Left renal cortex interstitium (tissue), 4 donors: ENCODE results near the gene GPR155. TPM values are rescaled to one million over a fixed set of nuclear protein-coding genes. Genes with fewer than 3 reads are reported as not detected.
A peak's percentile ranks its signal among the peaks of the same experiment; 100 is the strongest.
"Not testable (repeated sequence)": the region's sequence is repeated elsewhere in the genome, so short reads cannot be mapped to it uniquely, and the experiment has no call there.

Experiments used
- DNase-seq, 4 donors: peaks; one replicate each; pipeline ENCODE4 v3.0.0-alpha.2; 2013; ENCODE audit warnings: low read depth in 4 of 4, low spot score in 2 of 4, missing footprints in 1 of 4
- polyA plus RNA-seq, 4 donors: library from polyadenylated mRNA; unstranded; fragments of 120-200 nt; gene quantifications; one replicate each; pipeline ENCODE4 v1.2.1, GENCODE V29; 2013; ENCODE audit not compliant: insufficient read length in 4 of 4

The GPR155 gene
- polyA plus RNA-seq, 4 donors: 5.2 to 10.2 (median 7.6) TPM

DNA sequence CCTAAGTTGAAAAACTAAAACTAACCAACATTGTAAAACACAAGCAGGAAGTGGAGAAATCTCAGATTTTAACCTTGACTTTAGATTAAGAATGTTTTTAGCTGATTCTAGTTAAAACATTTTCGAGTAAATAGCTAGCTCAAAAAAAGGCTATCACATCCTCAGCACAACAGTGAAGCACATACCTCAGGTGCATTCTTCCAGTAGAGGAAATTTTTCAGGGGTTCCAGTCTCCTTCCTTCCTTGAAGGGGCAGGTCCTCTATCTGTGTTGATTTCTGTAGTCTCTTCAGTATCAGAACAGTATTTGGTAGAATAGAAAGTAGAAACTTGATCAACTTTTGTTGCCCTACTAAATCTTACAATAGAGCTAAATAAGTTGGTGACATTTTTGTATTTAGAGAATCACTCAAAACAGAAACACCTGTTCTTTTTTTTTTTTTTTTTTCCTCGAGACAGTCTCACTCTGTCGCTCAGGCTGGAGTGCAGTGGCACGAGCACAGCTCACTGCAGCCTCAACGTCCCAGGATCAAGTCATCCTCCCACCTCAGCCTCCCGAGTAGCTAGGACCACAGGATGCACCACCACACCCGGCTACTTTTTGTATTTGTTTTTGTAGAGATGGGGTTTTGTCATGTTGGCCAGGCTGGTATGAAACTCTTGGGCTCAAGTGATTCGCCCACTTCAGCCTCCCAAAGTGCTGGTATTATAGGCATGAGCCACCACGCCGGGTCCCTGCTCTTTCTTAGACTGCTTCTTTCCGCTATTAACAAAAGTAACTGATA, 6.9 kb upstream of the GPR155 start:
- DNase-seq: no peak

DNA sequence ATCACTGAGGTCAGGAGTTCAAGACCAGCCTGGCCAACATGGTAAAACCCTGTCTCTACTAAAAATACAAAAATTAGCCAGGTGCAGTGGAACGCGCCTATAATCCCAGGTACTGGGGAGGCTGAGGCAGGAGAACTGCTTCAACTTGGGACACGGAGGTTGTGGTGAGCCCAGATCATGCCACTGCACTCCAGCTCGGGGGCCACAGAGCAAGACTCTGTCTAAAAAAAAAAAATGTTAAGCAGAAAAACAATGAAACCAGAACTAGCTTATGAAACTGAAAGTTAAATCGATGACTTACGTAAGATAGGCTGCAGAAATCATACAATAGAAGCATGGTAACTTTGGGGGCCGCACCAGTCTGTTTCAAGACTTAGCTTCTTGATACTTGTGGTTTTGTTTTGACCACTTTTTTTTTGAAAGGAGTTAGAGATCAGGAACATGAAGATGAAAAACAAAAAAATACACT, 6.2 kb upstream of the GPR155 start:
- no peak for DNase-seq

DNA sequence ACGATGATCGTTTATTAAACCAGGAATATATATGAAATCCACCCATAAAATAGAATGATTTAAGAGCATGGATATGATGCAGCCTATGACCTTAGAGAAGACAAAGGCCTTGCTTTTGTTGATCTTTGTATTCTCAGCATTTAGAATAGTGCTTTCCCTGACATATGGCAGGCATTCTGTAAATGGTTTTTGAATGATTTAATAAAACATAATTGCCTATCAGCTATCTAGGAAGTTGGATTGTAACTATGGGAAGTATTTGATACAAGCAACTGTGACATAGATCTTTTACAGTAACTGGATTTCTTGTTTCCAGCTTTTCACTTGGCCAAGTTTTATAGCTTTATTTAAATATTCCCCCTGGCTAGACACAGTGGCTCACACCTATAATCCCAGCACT, 5.1 kb upstream of the GPR155 start:
- DNase-seq: no peak

DNA sequence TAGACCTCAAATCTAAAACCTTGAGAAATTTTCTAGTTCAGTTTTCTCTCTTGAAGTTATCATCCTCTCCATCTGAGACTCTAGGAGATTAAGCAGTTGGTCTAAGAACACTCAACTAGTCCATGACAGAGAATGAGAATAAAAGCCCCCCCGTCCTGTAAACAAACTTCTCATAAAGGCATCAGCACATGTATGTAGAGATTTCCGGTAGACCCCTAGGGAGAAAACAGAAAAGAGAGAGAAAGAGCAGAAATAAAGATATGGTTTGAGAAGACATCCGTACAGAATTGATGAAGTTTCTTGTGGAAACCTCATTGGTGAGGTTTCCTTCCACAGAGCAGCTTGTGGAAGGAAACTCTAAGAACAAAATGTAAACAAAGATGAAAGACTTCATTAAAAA, 3.2 kb upstream of the GPR155 start:
- no peak for DNase-seq

DNA sequence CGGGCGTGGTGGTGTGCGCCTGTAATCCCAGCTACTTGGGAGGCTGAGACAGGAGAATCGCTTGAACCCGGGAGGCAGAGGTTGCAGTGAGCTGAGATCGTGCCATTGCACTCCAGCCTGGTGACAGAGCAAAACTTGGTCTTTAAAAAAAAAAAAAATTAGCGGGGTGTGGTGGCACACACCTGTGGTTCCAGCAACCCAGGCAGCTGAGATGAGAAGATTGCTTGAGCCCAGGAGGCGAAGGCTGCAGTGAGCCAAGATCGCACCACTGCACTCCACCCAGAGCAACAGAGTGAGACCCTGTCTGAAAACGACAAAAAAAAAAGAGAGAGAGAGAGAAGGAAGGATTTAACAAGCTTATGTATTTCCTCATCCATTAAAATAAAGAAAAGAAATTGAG, 2.7 kb upstream of the GPR155 start:
- DNase-seq: not testable (repeated sequence)

DNA sequence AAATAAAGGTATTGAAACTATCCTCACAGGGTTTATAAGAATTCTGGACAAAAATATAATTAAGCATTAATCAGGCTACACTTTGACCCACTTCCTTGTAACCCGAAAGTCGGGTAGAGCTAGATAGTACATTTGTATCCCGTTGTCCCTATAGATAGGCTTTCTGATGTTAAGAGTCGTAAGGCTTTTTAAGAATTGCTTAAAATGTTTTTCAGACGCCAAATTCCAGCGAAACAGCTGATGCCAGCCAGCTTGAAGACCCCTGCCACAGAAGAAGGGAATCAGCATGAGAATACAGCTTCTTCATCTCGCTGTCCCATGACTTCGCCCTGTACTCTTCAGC, 962 bp upstream of the GPR155 start:
- DNase-seq: no peak

DNA sequence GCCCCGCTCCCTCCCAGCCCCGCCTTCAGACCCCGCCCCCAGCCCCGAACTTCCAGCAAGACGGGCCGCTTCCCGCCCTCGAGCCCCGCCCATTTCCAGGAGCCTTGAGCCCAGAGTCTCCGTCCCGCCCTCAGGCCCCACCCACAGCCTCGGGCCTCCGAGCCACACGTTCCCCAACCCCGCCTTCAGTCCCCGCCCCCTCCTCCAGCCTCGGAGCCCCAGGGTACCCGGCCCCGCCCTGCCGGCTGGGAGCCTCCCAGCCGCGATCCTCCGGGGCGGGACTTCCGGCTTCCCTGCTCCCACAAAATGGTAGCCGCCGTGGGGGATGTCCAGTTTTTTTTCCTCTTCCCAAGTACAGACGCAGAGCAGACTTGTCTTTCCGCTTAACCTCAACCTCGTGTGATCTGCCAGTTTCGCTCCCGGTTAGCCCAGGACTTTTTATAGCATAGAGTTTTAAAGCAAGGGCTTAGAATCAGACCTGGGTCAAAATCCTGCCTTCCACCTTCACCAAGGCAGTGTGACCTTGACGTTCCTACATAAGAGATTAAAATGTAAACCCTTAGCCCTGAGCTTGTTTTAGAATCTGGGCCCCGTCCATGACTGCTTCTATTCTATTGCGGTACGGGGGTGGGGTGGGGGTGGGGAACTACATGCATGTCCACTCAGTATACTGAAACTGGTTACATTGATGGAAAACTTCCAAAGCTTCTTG, 435 bp upstream of the GPR155 start:
- peak; percentile 69 to 97 (median 94) for DNase-seq

DNA sequence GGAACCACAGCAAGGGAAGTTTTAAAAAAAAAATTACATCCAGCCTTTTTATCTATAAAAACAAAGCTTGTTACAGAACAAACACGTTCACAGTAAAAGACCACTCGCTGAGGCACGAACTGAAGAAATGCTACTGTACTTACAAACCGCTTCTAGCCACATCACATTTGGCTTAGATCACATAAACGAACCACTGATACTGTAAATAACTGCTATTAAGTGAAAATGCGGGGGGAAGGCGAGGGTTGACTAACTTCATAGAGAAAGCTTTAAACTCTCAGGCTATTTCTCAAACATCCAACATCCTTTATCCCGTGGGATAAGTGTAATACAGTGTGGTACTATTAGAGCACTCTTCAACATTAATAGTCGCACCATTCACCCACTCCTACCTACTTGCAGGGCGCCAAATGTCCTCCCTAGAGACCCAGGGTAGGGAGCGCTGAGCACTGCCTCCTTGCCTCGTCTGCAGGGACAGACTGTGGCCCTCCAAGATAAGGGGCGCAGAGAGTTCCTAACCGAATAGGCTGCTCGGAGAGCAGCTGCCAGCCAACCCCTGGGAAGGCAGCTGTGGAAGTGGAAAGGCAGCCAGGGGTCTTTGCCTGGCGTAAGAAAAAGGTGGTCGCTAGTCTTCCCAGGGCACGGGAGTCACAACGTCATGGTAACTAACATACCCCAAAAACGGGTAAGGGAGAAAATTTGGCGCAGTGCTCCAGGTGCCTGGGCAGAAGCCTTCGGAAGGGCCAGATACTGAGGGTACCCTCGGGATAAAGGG, 854 bp downstream of the GPR155 start:
- peak in 3 of 4 donors; percentile 23 to 49 (median 41) for DNase-seq

DNA sequence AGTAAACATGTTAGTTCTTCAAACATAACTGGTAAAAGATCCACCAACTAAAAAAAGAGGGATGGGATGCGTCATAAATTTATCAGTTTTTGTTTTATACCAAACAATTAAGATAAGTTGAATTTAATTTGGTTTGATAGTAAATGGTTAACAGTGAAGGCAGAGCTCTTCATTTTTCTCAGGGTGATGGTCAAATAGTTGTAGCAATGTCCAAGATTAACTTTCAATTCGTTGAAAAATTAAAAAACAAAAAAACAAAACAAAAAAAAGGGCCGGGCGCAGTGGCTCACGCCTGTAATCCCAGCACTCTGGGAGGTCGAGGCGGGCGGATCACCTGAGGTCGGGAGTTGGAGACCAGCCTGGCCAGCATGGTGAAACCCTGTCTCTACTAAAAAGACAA, 1.8 kb downstream of the GPR155 start:
- not testable (repeated sequence) for DNase-seq

DNA sequence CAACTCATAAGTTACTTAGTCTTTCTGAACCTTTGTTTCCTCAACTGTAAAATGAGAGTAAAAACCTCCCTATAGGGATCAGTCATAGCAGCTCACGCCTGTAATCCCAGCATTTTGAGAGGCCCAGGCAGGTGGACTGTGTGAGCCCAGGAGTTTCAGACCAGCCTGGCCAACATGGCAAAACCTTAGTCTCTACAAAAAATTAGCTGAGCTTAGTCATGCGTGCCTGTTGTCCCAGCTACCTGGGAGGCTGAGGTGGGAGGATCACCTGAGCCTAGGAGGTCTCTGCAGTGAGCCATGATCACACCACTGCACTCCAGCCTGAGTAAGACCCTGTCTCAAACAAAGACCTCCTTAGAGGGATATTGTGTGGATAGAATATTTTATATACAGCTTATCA, 2.3 kb downstream of the GPR155 start:
- no peak for DNase-seq

DNA sequence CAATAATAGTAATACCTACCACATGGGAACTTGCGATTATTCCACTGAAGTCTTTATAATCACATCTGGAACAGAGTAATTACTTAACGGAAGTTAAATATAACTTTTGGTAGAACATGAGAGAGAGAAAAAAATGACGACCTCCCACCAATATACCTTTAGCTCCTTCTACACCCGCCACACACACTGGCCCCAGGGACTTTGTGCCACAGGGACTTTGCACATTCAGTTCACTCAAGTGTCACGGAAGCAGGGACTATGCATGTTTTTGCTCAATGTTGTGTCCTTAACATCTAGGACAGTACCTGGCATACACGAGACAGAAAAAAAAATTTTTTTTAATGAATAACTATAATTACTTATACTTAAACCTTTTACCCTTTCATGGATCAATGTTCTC, 4.0 kb downstream of the GPR155 start:
- DNase-seq: no peak

DNA sequence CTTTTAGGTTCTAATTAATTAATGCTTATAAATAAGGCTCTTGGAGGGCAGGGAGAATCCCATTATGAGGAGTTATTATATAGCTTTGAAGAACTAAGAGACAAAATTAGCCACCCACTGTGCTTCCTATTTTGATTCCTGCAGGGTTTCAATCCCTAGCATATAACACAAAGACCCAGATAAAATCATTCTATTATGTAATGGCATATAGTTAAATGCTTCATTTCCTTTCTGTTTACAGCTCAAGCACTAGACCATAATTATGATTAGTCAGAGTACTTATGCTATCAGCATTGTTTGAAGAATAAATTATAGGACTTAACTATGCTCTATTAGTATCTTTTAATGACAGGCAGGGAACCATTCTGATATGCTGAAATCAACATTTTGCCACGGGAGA, 9.1 kb downstream of the GPR155 start:
- DNase-seq: no peak

DNA sequence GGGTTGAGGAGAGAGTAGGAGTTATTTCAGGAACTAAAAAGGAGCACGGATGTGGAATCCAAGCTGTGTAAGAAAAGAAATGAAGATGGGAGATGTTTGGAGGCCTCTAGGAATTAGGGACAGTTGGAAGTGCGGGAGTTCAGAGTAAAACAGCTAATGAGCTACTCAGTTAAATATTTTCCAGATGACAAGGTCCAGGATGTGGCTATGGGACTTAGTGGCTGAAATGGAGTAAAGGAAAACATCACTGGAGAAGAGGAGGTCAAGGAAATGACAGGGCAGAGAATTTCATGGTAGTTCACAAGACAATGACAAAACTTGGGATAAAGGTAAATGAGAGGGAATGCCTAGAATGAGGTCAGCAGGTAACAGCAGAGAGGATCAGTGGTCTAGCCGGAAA, 13.0 kb downstream of the GPR155 start:
- no peak for DNase-seq

DNA sequence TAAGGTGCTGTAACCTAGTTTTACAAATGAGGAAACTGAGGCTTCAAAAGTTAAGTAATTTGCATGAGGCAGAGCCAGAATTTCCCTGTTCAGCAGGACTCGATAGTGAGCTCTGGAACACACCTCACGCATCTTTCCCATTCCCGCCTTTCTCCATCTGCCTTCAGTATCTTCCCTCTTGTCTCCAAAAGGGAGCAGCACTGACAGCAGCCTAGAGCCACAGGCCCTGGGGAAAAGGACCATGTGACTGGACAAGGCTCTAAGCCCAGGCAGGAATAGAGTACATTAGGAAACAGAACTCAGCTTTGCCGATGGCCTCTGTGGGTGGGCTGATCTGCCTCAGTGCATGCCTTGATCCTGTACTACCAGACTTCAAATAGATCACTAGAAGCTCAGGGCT, 21.5 kb downstream of the GPR155 start:
- DNase-seq: no peak

DNA sequence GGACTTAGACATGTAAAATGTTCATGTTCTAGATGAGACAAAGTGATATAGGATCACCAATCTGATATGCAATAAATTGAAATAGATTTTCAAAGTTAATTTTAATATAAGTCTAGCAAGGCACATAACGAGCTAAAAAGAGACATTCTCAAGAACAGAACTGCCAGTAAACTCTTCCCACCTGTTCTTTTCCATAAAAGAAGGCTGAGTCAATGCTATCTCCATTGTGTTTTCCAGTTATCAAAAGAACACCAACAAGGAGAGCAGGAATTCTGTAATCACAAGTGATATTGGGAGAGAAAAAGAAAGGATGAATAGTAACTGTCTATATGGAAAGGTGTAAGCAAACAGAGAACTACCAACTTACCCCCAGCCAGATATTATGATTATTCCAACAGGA, 25.6 kb downstream of the GPR155 start:
- DNase-seq: no peak

DNA sequence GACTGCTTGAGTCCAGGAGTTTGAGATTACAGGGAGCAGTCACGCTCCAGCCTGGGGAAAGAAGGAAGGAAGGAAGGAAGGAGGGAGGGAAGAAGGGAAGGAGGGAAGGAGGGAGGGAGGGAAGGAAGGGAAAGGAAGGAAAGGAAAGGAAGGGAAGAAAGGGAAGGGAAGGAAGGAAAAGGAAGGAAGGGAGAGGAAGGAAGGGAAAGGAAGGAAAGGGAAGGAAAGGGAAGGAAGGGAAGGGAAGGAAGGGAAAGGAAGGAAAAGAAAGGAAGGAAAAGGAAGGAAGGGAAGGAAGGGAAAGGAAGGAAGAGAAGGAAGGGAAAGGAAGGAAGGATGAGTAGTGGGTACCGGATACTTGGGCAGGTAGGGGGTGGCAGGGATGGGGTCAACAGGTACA, 32.3 kb downstream of the GPR155 start:
- DNase-seq: no peak

DNA sequence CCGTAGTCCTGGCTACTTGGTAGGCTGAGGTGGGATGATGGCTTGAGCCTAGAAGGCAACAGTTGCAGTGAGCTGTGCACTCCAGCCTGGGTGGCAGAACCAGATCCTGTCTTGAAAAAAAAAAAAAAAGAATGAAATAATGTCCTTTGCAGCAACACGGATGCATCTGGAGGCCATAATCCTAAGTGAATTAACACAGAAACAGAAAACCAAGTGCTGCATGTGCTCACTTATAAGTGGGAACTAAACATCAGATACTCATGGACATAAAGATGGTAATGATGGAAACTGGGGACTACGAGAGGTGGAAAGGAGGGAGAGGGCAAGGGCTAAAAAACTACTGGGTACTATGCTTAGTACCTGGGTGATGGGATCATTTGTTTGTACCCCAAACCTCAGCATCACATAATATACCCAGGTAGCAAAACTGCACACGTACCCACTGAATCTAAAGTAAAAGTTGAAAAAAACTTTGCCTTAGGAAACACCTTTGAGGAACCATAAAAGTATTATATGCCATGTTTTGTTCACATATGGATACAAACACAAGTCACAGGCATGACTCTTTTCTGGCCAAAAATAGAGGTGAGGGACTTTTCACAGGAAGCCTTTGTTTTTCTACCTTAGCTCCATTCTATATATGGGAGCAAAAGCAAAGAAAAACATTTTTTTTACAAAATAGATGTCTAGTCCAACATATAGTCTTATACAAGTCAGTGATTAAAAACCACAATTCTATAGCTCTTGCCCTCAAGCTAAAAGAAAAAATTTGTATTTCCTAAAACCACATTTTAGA, 36.6 kb downstream of the GPR155 start:
- DNase-seq: no peak

DNA sequence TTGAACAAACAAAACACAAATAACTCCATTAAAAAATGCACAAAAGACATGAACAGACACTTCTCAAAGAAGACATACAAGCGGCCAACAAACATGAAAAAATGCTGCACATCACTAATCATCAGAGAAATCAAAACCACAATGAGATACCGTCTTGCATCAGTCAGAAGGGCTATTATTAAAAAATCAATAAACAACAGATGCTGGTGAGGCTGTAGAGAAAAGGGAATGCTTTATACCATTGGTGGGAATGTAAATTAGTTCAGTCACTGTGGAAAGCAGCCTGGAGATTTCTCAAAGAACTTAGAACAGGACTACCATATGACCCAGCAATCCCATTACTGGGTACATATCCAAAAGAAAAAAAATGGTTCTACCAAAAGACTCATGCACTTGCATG, 37.8 kb downstream of the GPR155 start:
- DNase-seq: no peak

DNA sequence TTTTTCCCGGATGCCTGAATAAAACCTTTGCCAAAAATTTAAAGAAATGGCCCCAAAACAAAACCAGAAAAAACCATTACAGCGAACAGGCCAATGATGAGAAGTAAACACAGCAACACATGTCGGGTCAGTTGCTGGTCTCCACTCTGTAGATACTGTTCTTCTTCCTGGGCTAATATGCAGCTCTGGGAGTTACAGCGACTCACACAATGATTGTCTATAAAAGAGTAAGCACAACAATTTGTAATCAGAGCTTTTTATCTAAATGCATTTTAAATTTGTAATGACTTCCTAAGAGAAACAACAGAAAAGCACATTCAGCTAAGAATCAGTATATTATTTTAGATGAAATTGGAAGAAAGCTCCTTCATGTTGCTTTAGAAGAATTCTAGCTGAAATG, 40.3 kb downstream of the GPR155 start:
- DNase-seq: no peak

DNA sequence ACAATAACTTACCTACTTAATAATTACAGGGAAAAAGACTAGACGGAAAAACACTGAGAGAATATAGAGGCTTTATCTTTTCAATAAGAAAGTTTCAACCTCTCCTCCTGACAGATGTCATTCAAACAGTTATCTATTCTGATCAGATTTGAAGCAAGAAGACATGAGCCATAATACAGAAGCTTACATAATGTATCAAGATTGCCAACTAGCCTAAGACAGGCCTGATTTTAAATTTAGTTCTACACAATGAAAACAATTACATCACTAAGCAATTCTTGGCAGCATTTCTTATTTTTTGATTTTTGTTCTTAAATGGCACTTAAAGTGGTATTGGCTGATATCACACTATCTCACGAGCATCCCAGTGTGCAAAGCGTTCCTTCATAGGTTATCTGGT, 41.6 kb downstream of the GPR155 start:
- DNase-seq: no peak

DNA sequence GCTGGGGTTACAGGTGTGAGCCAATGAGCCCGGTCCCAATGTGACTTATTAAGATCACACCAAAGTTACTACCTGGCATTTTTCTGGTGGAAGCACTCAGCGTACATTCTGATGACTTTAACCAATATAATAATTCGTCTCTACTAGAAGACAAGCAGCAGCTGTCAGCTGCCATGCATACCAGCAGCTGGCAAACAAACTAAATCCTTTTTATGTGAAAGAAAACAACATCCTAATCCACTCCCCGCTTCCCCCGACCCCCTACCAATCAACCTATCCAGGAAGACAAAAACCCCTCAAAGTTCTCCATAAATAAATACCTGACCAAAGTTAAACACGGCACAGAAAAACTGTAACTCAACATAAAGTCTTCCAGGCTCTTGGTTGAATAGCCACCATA, 42.1 kb downstream of the GPR155 start:
- DNase-seq: no peak
